Liver (tissue), 9 donors: ENCODE results near the gene PLPP4. TPM values are rescaled to one million over a fixed set of nuclear protein-coding genes. Genes with fewer than 3 reads are reported as not detected.

Experiments
- DNase-seq: peaks from one replicate; pipeline ENCODE4 v3.0.0-alpha.2; 2017; ENCODE audit warnings: low spot score
- H3K27ac ChIP-seq, 2 donors: one replicate each; pipeline ENCODE4 v1.7.0; 2013; ENCODE audit warnings: inconsistent platforms in 2 of 2, low read length in 2 of 2, control low read depth in 1 of 2, low read depth in 1 of 2, mild to moderate bottlenecking in 1 of 2
- H3K27me3 ChIP-seq, 4 donors: one replicate each; pipeline versions ENCODE4 v1.6.1 to v1.7.0; 2013; ENCODE audit warnings: low read length in 3 of 4, inconsistent platforms in 1 of 4, mild to moderate bottlenecking in 1 of 4, moderate library complexity in 1 of 4; ENCODE audit not compliant: control insufficient read depth in 4 of 4, insufficient read depth in 4 of 4
- H3K36me3 ChIP-seq, 4 donors: one replicate each; pipeline versions ENCODE4 v1.6.1 to v1.7.0; 2013; ENCODE audit warnings: low read length in 3 of 4, mild to moderate bottlenecking in 3 of 4, low read depth in 1 of 4, moderate library complexity in 1 of 4; ENCODE audit not compliant: control insufficient read depth in 4 of 4, insufficient read depth in 3 of 4
- H3K4me1 ChIP-seq, 4 donors: one replicate each; pipeline versions ENCODE4 v1.6.1 to v1.7.0; 2013; ENCODE audit warnings: low read length in 3 of 4, mild to moderate bottlenecking in 3 of 4, moderate library complexity in 1 of 4; ENCODE audit not compliant: control insufficient read depth in 4 of 4, insufficient read depth in 4 of 4
- H3K4me3 ChIP-seq, 3 donors: one replicate each; pipeline versions ENCODE4 v1.6.1 to v1.7.0; 2013; ENCODE audit warnings: low read length in 3 of 3, control low read depth in 1 of 3, low read depth in 1 of 3, mild to moderate bottlenecking in 1 of 3
- H3K9ac ChIP-seq, 2 donors: one replicate each; pipeline ENCODE4 v1.7.0; 2013; ENCODE audit warnings: low read length in 2 of 2, mild to moderate bottlenecking in 2 of 2, moderate library complexity in 2 of 2, control low read depth in 1 of 2, low read depth in 1 of 2
- H3K9me3 ChIP-seq, 4 donors: one replicate each; pipeline versions ENCODE4 v1.6.1 to v1.7.0; 2013; ENCODE audit warnings: low read length in 3 of 4; ENCODE audit not compliant: control insufficient read depth in 4 of 4
- EGR1 ChIP-seq, 2 donors: IDR thresholded peaks; 2 replicates each; pipeline ENCODE4 v1.6.1; 2016 to 2018; ENCODE audit warnings: antibody characterized with exemption in 2 of 2, low read depth in 2 of 2
- FOXA1 ChIP-seq: IDR thresholded peaks from 2 replicates; pipeline ENCODE4 v1.6.1; 2016; ENCODE audit warnings: antibody characterized with exemption
- FOXA2 ChIP-seq: IDR thresholded peaks from 2 replicates; pipeline ENCODE4 v1.6.1; 2016; ENCODE audit warnings: antibody characterized with exemption
- GABPA ChIP-seq, 2 donors: IDR thresholded peaks in 1 of 2; conservative IDR thresholded peaks in 1 of 2; 2 replicates each; pipeline ENCODE4 v1.6.1; 2016; ENCODE audit warnings: antibody characterized with exemption in 2 of 2, mild to moderate bottlenecking in 1 of 2, moderate library complexity in 1 of 2
- HNF4G ChIP-seq: IDR thresholded peaks from 2 replicates; pipeline ENCODE4 v1.6.1; 2016; ENCODE audit warnings: antibody characterized with exemption
- JUND ChIP-seq, 2 donors: IDR thresholded peaks; 2 replicates each; pipeline ENCODE4 v1.6.1; 2016; ENCODE audit warnings: antibody characterized with exemption in 2 of 2
- NR2F2 ChIP-seq: IDR thresholded peaks from 2 replicates; pipeline ENCODE4 v1.6.1; 2016; ENCODE audit warnings: antibody characterized with exemption
- RAD21 ChIP-seq, 2 donors: IDR thresholded peaks; 2 replicates each; pipeline ENCODE4 v1.6.1; 2016; ENCODE audit warnings: antibody characterized with exemption in 2 of 2, mild to moderate bottlenecking in 2 of 2
- SP1 ChIP-seq: IDR thresholded peaks from 2 replicates; pipeline ENCODE4 v1.6.1; 2018; ENCODE audit warnings: antibody characterized with exemption, mild to moderate bottlenecking
- TAF1 ChIP-seq: conservative IDR thresholded peaks from 2 replicates; pipeline ENCODE4 v1.6.1; 2016; ENCODE audit warnings: antibody characterized with exemption, mild to moderate bottlenecking
- YY1 ChIP-seq: IDR thresholded peaks from 2 replicates; pipeline ENCODE4 v1.6.1; 2016; ENCODE audit warnings: antibody characterized with exemption, mild to moderate bottlenecking
- WGBS: extraction: QIAGEN DNeasy Blood & Tissue Kit; methylation state at CpG from one replicate; pipeline ENCODE4 v1.1.7; 2013; 5-methylcytosine and 5-hydroxymethylcytosine counted together
- polyA plus RNA-seq, 2 donors: library from polyadenylated mRNA; stranded (reverse) in 1 of 2; unstranded in 1 of 2; fragments of 200-250 nt in 1 of 2; fragments of >200 nt in 1 of 2; fragmentation: Nextera tagmentation in 1 of 2; extraction: Ambion mirVana in 1 of 2; gene quantifications; one replicate each; pipeline versions ENCODE4 v1.2.1 to v1.2.3, GENCODE V29; 2013 to 2015
- total RNA-seq, 2 donors: library from RNA; depleted of rRNA; stranded (reverse); fragments of >200 nt; gene quantifications; one replicate each; pipeline ENCODE4 v1.2.3, GENCODE V29; 2014
- TF ChIP-seq, protein P1 (sequence below): IDR thresholded peaks from 2 replicates; pipeline ENCODE4 v1.6.1; 2016; ENCODE audit warnings: antibody characterized with exemption
- TF ChIP-seq, protein P2 (sequence below): IDR thresholded peaks from 2 replicates; pipeline ENCODE4 v1.6.1; 2016; ENCODE audit warnings: antibody characterized with exemption, mild to moderate bottlenecking
- TF ChIP-seq, protein P3 (sequence below): IDR thresholded peaks from 2 replicates; pipeline ENCODE4 v1.6.1; 2016; ENCODE audit warnings: antibody characterized with exemption
- TF ChIP-seq, protein P4 (sequence below): fragments of 150-350 bp; IDR thresholded peaks from 2 replicates; pipeline ENCODE4 v1.5.1; 2017; ENCODE audit warnings: improper control_type of control experiment, low read depth, low read length; ENCODE audit not compliant: missing input control
- donor health status: healthy.
- donor health status: healthy.
- donor health status: healthy.
- donor health status: healthy.
- donor health status: healthy.

PLPP4 gene
- total and polyA plus RNA-seq, 4 donors, result 0.14 to 2.8 (median 0.93) TPM

DNA sequence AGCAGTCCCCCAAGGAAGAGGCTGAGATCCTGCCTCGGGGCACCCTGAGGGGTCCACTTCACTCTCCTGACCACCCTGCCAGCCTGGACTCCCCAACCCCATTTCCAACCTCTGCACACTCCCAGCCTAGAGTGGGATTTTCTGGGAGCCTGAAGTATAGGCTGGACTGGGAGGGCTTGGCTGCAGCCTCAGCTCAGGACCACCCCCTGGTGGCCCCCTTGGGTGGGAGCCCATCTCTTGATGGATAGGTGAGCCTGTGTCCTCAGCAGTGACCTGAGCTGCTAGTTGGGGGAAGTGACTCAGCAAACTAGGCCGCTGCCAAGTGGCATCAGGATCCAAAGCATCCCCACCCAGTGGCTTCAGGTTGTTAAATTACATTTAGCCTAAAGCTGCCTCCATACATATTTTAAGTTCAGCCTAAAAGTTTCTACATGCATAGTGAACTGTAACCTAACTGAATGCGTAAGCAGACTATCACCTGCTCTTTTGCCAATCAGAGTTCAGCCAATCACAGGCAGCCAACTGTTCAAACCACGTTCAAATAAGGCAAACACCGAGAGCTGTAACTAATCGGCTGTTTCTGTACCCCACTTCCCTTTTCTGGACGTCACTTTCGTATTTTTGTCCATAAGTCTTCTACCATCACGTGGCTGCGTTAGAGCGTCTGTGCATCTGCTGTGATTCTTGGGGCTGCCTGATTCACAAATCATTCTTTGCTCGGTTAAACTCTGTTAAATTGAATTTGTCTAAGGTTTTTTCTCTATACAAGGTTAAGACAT is 144.0 kb downstream of the PLPP4 start:
- Histone ChIP-seq H3K9ac (no peak overlapping the region), H3K4me3 (no peak overlapping the region), H3K9me3 (peaks cover 0 to 3% (median 0%) of the 10 kb centered on the region in 4 donors), H3K36me3 (no peaks in the 10 kb centered on the region), H3K4me1 (no peaks in the 10 kb centered on the region), H3K27me3 (no peaks in the 10 kb centered on the region), H3K27ac (no peak overlapping the region)
- no peak for DNase-seq
- WGBS, result 69% methylated on average over 12 of the region's 12 CpGs
- TF ChIP-seq GABPA (IDR thresholded peaks at IDR 0.05 in 1 of 2, conservative IDR thresholded peaks at IDR 0.05 in 1 of 2) (no peak), SP1 (no peak), JUND (IDR thresholded peaks at IDR 0.05) (no peak), NR2F2 (no peak), FOXA2 (no peak), HNF4G (no peak), RAD21 (IDR thresholded peaks at IDR 0.05) (no peak)
- TF ChIP-seq, protein P1, sequence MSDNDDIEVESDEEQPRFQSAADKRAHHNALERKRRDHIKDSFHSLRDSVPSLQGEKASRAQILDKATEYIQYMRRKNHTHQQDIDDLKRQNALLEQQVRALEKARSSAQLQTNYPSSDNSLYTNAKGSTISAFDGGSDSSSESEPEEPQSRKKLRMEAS, result no peak

DNA sequence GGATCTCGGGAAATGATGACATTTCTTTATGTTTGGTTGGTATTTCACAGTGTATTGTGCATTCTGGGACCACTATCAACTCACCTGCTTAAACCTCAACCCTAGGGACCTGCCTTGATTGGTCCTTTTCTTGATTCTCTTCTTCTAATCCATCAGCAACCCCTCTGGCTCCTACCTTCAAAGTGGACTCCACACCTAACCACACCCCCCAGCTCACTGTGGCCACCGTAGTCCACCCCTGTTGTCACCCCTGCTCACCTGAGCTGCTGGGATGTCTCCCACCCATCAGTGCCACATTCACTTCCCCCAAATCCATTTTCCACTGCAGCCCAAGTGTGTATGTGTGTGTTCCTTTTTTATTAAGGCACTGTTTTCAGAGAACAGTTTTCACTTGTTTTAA is 145.0 kb downstream of the PLPP4 start:
- Histone ChIP-seq H3K36me3 (no peaks in the 10 kb centered on the region), H3K9ac (no peak overlapping the region), H3K4me1 (no peaks in the 10 kb centered on the region), H3K27ac (no peak overlapping the region), H3K9me3 (peaks cover 0 to 3% (median 0%) of the 10 kb centered on the region in 4 donors), H3K27me3 (peaks cover 0 to 1% (median under 1%) of the 10 kb centered on the region in 4 donors), H3K4me3 (no peak overlapping the region)
- no peak for TF ChIP-seq JUND (IDR thresholded peaks at IDR 0.05)
- no peak for TF ChIP-seq EGR1 (IDR thresholded peaks at IDR 0.05; ENCODE audit: low read depth in 2 of 2)
- no peak for TF ChIP-seq FOXA1
- TF ChIP-seq GABPA (IDR thresholded peaks at IDR 0.05 in 1 of 2, conservative IDR thresholded peaks at IDR 0.05 in 1 of 2), result no peak
- no peak for TF ChIP-seq SP1
- TF ChIP-seq, protein P1, result no peak
- TF ChIP-seq, protein P2, sequence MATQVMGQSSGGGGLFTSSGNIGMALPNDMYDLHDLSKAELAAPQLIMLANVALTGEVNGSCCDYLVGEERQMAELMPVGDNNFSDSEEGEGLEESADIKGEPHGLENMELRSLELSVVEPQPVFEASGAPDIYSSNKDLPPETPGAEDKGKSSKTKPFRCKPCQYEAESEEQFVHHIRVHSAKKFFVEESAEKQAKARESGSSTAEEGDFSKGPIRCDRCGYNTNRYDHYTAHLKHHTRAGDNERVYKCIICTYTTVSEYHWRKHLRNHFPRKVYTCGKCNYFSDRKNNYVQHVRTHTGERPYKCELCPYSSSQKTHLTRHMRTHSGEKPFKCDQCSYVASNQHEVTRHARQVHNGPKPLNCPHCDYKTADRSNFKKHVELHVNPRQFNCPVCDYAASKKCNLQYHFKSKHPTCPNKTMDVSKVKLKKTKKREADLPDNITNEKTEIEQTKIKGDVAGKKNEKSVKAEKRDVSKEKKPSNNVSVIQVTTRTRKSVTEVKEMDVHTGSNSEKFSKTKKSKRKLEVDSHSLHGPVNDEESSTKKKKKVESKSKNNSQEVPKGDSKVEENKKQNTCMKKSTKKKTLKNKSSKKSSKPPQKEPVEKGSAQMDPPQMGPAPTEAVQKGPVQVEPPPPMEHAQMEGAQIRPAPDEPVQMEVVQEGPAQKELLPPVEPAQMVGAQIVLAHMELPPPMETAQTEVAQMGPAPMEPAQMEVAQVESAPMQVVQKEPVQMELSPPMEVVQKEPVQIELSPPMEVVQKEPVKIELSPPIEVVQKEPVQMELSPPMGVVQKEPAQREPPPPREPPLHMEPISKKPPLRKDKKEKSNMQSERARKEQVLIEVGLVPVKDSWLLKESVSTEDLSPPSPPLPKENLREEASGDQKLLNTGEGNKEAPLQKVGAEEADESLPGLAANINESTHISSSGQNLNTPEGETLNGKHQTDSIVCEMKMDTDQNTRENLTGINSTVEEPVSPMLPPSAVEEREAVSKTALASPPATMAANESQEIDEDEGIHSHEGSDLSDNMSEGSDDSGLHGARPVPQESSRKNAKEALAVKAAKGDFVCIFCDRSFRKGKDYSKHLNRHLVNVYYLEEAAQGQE, result no peak
- TF ChIP-seq, protein P3, sequence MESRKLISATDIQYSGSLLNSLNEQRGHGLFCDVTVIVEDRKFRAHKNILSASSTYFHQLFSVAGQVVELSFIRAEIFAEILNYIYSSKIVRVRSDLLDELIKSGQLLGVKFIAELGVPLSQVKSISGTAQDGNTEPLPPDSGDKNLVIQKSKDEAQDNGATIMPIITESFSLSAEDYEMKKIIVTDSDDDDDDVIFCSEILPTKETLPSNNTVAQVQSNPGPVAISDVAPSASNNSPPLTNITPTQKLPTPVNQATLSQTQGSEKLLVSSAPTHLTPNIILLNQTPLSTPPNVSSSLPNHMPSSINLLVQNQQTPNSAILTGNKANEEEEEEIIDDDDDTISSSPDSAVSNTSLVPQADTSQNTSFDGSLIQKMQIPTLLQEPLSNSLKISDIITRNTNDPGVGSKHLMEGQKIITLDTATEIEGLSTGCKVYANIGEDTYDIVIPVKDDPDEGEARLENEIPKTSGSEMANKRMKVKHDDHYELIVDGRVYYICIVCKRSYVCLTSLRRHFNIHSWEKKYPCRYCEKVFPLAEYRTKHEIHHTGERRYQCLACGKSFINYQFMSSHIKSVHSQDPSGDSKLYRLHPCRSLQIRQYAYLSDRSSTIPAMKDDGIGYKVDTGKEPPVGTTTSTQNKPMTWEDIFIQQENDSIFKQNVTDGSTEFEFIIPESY, result no peak
- TF ChIP-seq TAF1, result no peak
- TF ChIP-seq, protein P4, sequence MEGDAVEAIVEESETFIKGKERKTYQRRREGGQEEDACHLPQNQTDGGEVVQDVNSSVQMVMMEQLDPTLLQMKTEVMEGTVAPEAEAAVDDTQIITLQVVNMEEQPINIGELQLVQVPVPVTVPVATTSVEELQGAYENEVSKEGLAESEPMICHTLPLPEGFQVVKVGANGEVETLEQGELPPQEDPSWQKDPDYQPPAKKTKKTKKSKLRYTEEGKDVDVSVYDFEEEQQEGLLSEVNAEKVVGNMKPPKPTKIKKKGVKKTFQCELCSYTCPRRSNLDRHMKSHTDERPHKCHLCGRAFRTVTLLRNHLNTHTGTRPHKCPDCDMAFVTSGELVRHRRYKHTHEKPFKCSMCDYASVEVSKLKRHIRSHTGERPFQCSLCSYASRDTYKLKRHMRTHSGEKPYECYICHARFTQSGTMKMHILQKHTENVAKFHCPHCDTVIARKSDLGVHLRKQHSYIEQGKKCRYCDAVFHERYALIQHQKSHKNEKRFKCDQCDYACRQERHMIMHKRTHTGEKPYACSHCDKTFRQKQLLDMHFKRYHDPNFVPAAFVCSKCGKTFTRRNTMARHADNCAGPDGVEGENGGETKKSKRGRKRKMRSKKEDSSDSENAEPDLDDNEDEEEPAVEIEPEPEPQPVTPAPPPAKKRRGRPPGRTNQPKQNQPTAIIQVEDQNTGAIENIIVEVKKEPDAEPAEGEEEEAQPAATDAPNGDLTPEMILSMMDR, result no peak
- no peak for TF ChIP-seq FOXA2
- no peak for TF ChIP-seq NR2F2
- no peak for TF ChIP-seq YY1
- peak; percentile 8 for DNase-seq
- 78% methylated on average over 2 of the region's 2 CpGs for WGBS
